HG02571 (cell line): Measurements from ENCODE around the gene REC8.

ENCODE experiments used
- ATAC-seq: cut with Tn5 transposase; IDR thresholded peaks from one replicate; pipeline ENCODE4 v1.9.1; 2021; ENCODE audit warnings: mild to moderate bottlenecking, moderate library complexity; ENCODE audit not compliant: unreplicated experiment

REC8 gene

DNA sequence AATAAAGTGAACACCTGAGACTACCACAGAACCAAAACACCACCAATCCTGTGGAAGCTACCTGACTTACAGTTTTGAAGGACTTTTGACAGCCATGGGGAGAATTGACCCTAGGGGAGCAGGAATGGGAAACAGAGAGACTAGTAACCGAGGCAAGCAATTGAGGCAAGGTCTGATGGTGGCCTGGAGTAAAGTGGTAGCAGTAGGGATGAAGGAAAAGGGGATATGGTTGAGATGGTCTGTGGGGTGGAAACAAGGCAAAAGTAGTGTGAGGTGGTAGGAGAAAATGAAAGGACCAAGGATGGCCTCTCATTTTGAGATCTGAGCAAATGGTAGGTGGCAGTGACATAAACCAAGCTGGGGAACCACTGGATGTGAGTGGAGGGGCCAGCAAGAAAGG is 15.0 kb upstream of the REC8 start:
- ATAC-seq, result no peak

DNA sequence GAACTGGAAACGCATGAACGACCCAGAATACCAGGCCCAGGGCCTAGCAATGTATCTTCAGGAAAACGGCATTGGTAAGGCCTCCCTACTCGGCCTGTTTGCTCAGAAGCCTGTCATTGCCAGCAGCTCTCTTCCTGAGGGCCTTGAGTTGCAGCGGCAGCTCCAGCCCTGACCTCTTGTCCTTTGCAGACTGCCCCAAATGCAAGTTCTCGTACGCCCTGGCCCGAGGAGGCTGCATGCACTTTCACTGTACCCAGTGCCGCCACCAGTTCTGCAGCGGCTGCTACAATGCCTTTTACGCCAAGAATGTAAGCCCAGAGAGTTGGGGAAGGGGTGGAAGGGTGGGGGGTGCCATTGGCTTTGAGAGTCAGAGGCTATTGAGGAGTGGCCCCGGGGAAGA is 14.5 kb upstream of the REC8 start:
- ATAC-seq, result no peak

DNA sequence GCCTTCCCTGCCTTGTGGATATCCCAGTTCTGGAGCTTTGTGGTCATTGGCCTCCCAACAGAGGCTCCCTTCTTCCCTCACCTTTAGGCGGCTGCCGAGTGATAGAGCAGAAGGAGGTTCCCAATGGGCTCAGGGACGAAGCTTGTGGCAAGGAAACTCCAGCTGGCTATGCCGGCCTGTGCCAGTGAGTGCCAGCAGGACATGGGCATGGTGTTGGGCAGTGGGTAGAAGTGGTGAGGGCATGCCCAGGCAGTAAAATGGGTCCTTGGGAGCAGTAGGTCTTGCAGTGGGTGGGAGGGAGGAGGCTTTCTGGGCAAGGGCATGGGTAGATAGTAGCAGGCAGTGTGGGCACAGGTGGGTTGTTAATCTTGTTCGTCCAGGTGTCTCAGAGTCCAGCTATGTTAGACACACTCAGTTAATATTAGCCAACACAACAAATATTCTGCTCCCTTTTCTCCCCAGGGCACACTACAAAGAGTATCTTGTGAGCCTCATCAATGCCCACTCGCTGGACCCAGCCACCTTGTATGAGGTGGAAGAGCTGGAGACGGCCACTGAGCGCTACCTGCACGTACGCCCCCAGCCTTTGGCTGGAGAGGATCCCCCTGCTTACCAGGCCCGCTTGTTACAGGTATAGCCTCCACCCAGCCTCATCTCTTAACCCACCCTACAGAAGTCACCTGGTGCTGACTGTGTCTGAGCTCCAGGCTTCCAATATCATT is 11.9 kb upstream of the REC8 start:
- ATAC-seq, result no peak

DNA sequence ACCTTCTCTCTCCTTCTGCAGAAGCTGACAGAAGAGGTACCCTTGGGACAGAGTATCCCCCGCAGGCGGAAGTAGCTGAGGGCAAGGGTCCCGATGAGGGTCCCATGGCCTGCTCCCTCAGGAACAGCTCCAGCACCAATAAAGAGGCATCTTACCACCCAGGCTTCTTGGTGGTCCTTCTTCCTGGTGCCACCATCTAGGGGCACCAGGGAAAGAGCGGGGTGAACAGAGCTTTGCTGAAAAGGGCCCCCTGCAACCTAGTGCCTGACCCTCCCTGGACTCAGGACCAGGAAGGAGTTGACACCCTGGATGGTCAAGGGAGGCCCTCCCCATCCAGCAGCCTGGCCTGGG is 11.4 kb upstream of the REC8 start:
- ATAC-seq, result no peak

DNA sequence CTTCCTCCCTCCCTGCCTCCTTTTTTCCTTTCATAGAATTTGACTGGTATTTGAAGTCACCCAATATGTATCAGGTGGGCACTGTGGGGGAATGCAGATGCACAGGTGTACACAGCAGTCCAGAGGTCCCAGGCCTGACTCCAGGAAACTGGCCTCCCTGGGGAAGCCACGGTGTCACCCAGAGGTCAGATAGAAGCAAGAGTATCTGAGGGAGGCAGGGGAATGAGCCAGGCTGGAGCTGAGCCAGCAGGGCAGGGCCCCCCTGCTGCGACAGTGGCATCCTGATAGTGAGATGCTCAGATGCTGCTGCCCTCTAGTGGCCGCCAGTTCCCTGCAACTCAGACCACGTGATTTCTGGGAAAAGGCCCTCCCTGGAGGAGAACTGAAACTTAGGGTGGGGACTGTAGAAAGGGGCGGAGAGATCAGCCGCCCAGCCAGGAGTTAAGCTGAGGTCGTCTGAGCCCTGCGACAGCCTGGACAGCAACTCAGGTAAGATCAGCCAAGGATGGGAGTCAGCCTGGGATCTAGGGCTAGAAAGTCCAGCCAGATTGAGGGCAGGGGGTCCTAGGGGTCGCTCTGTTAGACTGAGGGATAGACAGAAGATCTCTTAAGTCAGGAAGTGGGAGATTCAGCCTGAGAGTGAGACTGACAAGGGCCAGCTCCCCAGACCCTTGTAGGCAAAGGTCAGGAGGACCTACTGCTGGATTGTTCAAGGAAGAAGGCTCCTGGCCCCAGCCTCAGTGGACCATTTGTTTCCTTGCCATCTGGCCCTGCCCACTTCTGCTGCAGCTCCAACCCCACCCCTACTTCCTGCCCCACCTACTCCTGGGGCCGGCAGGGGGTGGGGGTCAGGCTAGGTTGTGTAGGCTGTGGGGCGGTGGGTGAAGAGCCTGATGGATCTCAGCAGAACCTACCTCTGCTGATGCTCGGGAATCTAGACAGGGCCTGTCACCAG is 10.8 kb upstream of the REC8 start, which contains the start of gene IRF9:
Gene IRF9 (plus strand): TSS at position 416 of the 955 bp plus-strand sequence. CDS start 880 bp downstream, outside the sequence.
- peak; percentile 70 for ATAC-seq

DNA sequence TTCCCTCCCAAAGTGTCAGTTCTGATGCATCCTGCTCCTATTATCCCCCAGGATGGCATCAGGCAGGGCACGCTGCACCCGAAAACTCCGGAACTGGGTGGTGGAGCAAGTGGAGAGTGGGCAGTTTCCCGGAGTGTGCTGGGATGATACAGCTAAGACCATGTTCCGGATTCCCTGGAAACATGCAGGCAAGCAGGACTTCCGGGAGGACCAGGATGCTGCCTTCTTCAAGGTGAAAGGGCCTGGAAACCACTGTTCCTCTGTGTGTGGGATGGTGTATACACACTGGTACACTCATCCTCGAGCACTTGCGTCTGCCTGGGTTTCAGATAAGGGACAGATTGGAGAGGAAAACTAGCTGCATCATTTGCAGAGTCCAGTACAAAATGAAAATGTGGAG is 9.8 kb upstream of the REC8 start:
- ATAC-seq, result no peak

DNA sequence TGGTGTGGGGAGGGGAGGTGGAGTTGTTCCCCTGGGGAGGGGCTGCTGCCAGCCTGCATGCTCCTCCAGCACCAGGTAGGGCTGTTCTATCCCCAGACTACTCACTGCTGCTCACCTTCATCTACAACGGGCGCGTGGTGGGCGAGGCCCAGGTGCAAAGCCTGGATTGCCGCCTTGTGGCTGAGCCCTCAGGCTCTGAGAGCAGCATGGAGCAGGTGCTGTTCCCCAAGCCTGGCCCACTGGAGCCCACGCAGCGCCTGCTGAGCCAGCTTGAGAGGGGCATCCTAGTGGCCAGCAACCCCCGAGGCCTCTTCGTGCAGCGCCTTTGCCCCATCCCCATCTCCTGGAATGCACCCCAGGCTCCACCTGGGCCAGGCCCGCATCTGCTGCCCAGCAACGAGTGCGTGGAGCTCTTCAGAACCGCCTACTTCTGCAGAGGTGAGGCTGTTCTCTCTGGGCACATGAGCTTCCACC is 7.3 kb upstream of the REC8 start:
- no peak for ATAC-seq

DNA sequence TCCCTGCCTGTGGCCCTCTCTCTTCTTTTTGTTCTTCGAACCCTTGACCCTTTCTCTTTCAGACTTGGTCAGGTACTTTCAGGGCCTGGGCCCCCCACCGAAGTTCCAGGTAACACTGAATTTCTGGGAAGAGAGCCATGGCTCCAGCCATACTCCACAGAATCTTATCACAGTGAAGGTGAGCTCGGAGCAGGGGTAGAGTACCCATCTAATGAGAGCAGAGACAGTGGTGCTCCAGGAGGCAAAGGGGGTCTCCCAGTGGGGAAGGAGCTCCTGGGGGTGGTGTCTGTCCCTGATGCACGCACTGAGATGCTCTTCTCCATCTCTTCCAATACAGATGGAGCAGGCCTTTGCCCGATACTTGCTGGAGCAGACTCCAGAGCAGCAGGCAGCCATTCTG is 6.1 kb upstream of the REC8 start:
- no peak for ATAC-seq

DNA sequence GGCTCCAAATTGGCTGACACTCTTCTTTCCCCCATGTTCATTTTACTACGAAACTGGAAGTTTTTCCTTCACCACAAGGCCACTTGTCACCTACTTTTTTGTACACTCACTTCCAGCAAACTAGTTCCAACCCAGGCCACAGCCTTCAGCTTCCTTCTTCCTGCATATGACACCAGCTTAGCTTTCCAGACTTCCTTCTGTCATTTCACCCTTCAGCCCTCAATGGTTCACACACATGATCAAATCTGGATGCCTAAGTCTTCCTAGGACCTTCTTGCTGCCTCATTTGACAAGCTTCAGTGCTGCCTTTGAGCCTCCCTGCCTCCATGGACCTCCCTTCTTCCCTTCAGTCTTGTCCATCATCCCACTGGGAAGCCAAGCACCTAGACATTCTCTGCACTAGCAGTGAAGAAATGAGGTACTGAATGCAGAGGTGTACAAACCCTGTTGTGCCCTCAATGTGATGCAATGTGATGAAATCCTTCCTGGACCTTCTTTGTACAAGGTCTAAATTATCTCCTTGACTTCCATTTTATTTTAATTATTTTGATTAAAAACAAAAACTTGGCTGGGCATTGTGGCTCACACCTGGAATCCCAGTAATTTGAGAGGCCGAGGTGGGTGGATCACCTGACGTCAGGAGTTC is 4.3 kb upstream of the REC8 start:
- ATAC-seq, result no peak

DNA sequence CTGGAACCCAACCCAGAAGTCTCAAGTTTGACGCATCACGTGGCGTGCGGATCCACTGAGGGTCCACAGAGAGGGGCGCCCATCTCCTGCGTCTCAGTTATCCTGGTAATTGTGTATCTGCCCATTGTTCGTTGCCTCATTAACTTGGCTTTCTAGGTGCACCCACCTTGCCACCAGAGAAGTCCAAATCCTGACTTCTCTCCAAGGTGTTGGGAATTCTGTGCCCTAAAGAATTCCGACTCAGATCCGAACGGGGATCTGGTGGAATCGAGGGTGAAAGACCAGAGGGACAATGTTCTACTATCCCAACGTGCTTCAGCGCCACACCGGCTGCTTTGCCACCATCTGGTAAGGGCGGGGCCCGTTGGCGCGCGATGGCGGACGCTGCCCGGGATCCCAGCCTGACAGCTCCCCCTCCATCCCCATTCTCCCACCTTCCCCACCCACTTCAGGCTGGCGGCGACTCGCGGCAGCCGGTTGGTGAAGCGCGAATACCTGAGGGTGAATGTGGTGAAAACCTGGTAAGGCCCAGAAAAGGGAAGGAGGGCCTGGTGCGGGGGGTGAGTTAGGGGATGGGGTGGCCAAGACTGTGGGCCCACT is 481 bp downstream of the REC8 start:
- ATAC-seq, result no peak

DNA sequence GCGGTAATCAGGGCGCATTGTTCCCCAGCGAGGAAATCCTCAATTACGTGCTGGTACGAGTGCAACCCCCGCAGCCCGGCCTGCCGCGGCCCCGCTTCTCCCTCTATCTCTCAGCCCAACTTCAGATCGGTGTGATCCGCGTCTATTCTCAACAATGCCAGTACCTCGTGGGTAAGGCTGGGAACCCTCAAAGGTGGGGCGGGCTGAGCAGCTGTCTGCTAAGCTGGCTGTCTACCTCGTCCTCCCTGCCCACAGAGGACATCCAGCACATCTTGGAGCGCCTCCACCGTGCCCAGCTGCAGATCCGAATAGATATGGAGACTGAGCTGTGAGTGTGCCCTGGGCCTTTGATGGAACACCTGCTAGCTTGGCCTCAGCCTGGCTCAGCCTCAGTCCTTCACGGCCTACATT is 996 bp downstream of the REC8 start:
- ATAC-seq, result no peak

DNA sequence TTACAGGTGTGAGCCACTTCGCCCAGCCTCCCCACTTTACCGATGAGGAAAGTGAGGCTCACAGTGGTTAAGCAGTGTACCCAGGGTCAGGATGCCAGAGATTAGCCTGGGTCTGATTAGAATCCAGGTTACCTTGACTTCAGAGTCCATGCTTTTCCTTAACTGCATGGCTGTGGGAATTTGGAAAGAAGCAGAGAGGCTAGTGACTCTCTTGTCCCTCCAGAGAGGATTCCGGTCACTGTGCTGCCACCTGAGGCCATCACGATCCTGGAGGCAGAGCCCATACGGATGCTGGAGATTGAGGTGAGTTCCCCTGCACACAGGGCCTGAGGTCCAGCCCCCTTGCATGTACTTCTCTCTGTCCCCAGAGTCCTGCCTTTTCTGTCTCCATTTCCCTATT is 4.7 kb downstream of the REC8 start:
- ATAC-seq, result no peak

DNA sequence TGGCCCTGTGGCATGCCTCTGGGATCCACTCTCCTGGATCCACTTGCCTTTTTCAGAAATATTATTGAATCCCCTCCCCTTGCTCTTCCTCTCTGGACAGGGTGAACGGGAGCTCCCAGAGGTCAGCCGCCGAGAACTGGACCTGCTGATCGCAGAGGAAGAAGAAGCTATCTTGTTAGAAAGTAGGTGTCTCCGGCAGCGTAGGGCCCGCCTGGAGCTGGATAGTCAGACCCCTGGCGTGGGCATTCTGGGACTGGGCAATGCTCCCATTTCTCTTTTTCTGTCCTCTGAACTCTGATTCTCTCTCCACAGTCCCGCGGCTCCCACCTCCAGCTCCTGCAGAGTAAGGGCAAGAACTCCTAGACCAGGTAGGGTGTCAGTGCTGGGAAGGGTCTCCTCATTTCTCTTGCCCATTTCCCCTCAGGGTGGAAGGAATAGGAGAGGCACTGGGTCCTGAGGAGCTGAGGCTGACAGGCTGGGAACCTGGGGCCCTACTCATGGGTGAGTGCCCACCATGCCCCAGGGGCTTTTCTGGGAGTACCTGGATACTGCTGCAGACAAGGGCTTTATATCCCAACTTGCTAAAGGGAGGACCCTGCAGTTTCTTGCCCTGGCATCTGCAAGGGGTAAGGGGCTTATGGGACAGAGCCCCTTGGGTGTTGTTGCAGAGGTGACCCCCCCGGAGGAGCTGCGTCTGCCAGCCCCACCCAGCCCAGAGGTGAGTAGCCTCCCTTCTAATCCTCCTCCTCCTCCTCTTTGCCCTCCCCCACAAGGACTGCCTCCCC is 5.4 kb downstream of the REC8 start:
- no peak for ATAC-seq

DNA sequence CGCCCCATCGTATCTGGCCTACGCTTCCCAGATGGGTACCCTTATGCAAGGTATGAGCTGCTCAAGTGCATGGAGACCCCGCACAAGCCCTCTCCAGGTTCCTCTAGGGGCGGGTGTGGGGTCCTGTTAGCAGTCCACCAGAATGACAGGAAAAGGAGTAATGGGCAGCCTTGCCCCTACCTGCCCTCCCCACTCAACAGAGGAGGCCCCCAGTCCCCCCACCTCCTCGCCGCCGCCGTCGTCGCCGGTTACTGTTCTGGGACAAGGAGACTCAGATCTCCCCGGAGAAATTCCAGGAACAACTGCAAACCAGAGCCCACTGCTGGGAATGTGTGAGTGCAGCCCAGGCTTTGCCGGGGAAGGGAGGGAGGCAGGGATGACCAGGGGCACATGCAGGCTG is 6.0 kb downstream of the REC8 start:
- ATAC-seq, result no peak

DNA sequence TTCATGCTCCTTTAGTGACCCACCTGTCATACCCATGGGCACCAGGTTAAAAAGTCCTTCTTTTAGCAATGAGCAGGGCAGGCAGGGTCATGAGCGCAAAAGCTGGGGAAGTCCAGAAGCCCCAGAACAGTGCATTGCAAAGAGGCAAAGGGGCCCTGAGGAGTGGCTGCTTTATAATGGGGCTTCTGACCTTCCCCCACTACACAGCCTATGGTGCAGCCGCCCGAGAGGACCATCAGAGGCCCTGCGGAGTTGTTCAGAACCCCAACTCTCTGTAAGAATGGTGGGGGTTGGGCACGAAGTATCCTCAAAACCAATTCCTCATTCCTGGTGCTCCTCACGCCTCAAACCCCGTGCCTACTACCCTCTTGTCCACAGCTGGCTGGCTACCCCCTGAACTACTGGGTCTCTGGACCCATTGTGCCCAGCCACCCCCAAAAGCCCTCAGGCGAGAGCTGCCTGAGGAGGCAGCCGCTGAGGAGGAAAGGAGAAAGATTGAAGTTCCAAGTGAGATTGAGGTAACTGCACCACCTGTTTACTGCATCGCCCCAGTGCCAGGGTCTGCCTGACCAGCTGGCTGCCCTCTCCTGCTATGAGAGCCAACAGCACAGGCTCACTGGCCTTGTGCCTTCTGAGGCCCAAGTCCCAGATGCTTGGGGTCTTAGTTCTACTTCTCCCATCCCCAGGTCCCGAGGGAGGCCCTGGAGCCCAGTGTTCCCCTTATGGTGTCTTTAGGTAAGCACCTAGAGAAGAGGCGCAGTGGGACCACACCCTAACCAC is 6.7 kb downstream of the REC8 start:
- ATAC-seq, result no peak

DNA sequence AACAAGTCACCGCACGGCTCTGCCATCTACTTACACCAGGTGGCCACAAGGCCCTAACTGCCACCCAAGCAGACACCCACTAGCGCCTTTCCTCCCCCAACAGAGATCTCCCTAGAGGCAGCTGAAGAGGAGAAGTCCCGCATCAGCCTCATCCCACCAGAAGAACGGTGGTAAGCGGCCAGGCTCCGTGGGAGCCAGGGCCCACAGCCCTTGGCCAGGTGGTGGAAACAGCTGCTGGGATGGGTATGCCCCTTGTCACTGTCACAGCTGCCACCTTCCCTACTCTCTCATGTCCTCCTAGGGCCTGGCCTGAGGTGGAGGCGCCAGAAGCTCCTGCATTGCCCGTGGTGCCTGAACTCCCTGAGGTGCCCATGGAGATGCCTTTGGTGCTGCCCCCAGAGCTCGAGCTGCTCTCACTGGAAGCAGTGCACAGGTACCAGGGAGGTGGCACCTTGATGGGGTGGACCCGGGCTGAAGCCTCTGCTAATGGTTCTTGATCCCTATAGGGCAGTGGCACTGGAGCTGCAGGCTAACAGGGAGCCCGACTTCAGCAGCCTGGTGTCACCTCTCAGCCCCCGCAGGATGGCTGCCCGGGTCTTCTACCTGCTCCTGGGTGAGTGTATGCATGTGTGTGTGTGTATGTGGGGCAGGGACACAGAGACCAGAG is 7.5 kb downstream of the REC8 start:
- ATAC-seq, result no peak

DNA sequence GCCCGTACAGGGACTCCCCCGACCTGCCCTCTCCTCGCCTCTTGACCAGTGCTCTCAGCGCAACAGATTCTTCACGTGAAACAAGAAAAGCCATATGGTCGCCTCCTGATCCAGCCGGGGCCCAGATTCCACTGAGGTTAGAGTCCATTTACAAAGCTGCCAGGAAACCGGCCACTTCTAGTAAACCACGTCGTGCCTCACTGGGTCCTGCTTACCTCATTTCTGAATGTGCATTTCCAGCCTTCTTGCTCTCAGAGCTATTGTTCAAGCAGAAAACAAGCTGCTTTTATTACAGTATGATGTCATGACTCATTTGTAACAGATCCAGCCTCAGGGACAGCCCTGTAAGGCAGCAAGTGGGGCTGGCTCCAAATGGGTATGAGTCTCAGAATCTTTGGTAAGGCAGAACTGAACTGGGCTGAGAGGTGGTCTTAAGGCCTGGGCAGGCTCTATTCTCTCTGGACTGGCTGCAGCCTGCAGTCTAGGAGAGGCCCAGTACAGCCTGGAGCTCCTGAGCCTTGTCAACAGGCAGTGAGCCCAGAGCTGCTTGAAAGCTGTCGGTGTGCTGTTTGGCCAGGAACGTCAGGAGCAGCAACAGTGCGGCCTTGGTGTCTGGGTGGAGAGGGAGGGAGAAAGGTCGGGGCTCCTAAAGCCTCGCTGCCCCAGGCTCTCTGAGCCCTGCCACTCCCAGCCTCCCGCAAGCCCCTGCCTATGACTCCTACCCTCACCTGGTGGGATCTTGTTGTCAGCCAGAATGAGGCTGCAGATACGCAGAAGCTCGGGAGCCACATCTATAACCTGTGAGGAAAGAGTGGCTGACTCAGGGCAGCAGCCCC is 8.3 kb downstream of the REC8 start:
- ATAC-seq, result no peak

DNA sequence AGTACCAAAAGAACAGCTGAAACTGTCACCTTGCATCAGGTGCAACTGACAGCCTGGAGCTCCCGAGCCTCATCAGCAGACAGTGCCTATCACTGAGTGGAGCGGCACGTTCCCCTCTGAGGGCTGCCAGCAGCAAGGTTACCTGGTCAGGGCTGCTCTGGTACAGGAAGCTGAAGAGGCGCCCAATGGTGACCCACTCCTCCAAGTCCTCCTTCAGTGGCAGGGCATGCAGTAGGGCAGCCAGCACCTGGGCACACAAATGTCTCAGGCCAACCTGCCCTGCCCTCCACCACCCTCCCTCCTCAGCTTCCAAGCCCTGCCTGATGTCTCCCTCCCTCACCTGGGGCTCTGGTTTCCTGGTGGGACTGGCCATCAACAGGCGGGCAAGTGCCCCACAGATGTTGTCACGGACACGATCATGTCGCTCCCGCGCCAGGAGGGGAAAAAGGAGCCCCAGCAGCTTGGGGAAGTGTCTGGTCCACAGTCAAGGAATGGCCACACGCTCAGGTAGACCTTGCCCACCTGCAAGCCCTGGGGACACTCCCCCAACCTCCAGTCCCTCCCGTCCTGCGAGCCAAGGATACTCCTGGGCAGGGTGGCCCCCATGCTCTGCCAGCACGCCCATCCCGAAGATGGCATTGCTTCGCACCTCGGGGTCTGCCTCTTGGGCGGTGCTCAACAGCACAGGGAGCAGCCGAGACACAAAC is 9.6 kb downstream of the REC8 start:
- ATAC-seq, result no peak
